H1 (cell line): ENCODE results near the gene ROR1. TPM values are rescaled to one million over a fixed set of nuclear protein-coding genes. Genes with fewer than 3 reads are reported as not detected.

Experiments
- CTCF ChIA-PET: fragments of 300-600 bp; sonication (Branson Sonifier 250); formaldehyde crosslinking; loops from one replicate; lab custom pipeline; 2021; ENCODE audit not compliant: partially characterized antibody; lab: Charles Lee
- POLR2A ChIA-PET: fragments of 300-600 bp; sonication (Branson Sonifier 250); formaldehyde crosslinking; loops from one replicate; lab custom pipeline; 2021; ENCODE audit warnings: inconsistent platforms; ENCODE audit not compliant: partially characterized antibody; lab: Charles Lee
- DNase-seq, 2 experiments: peaks; one replicate each; pipeline versions ENCODE4 v3.0.0 to v3.0.0-alpha.2; 2010 to 2022; ENCODE audit warnings: low spot score in 2 of 2, low read depth in 1 of 2, mixed read lengths in 1 of 2
- FAIRE-seq: peaks from 2 replicates; lab custom pipeline; 2011; peaks lifted over from hg19 to GRCh38; lab: Jason Lieb, UNC
- H2AFZ ChIP-seq: 2 replicates; pipeline ENCODE4 v1.8.1; 2012; ENCODE audit warnings: low read length, inconsistent platforms
- H2AK5ac ChIP-seq: 2 replicates; pipeline ENCODE4 v1.6.1; 2013; ENCODE audit warnings: low read depth, low read length
- H2BK120ac ChIP-seq: replicated peaks from 2 replicates; pipeline ENCODE3; 2013; ENCODE audit warnings: low read depth, low read length, inconsistent platforms
- H2BK12ac ChIP-seq: 2 replicates; pipeline ENCODE4 v1.6.1; 2013; ENCODE audit warnings: low read depth, low read length
- H2BK15ac ChIP-seq: 2 replicates; pipeline ENCODE4 v1.6.1; 2013; ENCODE audit warnings: low read length
- H2BK20ac ChIP-seq: 2 replicates; pipeline ENCODE4 v1.6.1; 2013; ENCODE audit warnings: low read length
- H2BK5ac ChIP-seq: 2 replicates; pipeline ENCODE4 v1.6.1; 2013; ENCODE audit warnings: low read depth, low read length
- H3K14ac ChIP-seq: 2 replicates; pipeline ENCODE4 v1.6.1; 2013; ENCODE audit warnings: inconsistent platforms; ENCODE audit not compliant: insufficient read length
- H3K18ac ChIP-seq: 2 replicates; pipeline ENCODE4 v1.6.1; 2013; ENCODE audit warnings: low read length; ENCODE audit errors: extremely low read depth
- H3K23ac ChIP-seq: 2 replicates; pipeline ENCODE4 v1.6.1; 2013; ENCODE audit warnings: inconsistent platforms; ENCODE audit not compliant: insufficient read length
- H3K23me2 ChIP-seq: 2 replicates; pipeline ENCODE4 v1.6.1; 2013; ENCODE audit warnings: low read depth, low read length
- H3K27ac ChIP-seq: 2 replicates; pipeline ENCODE4 v1.6.1; 2011; ENCODE audit warnings: low read depth, low read length, inconsistent platforms
- H3K27me3 ChIP-seq, 4 experiments: replicated peaks in 1 of 4; 1 replicate in 1 of 4; 2 replicates in 3 of 4; pipeline versions ENCODE4 v1.6.1 to v1.8.1; 2011 to 2013; ENCODE audit warnings: low read length in 3 of 4, mild to moderate bottlenecking in 3 of 4, inconsistent platforms in 2 of 4, mixed read lengths in 2 of 4, moderate library complexity in 1 of 4; ENCODE audit not compliant: control insufficient read depth in 3 of 4, insufficient read depth in 3 of 4; ENCODE audit errors: extremely low read depth in 1 of 4
- H3K36me3 ChIP-seq, 4 experiments: 2 replicates each; pipeline versions ENCODE4 v1.6.1 to v1.8.1; 2011 to 2013; ENCODE audit warnings: mild to moderate bottlenecking in 4 of 4, low read length in 3 of 4, moderate library complexity in 2 of 4, control low read depth in 1 of 4, inconsistent platforms in 1 of 4; ENCODE audit not compliant: insufficient read depth in 4 of 4, control insufficient read depth in 2 of 4
- H3K4ac ChIP-seq: replicated peaks from 2 replicates; pipeline ENCODE3; 2013; ENCODE audit warnings: low read length, low read depth, mixed read lengths, inconsistent platforms; ENCODE audit not compliant: insufficient read length
- H3K4me1 ChIP-seq, 4 experiments: replicated peaks in 1 of 4; 1 replicate in 1 of 4; 2 replicates in 3 of 4; pipeline versions ENCODE4 v1.6.1 to v1.8.1; 2011 to 2013; ENCODE audit warnings: low read length in 3 of 4, inconsistent platforms in 2 of 4, mixed read lengths in 1 of 4; ENCODE audit not compliant: insufficient read depth in 4 of 4, control insufficient read depth in 3 of 4
- H3K4me2 ChIP-seq, 2 experiments: 2 replicates each; pipeline versions ENCODE4 v1.6.1 to v1.8.1; 2011 to 2013; ENCODE audit warnings: low read depth in 2 of 2, low read length in 2 of 2, control low read depth in 1 of 2, inconsistent platforms in 1 of 2, mild to moderate bottlenecking in 1 of 2; ENCODE audit not compliant: insufficient read depth in 1 of 2
- H3K4me3 ChIP-seq, 4 experiments: fragments of 200-600, 300-600 bp in 1 of 4; sonication (generic), shearing (Covaris generic), sonication (Bioruptor Twin) in 1 of 4; 2 replicates each; pipeline versions ENCODE4 v1.5.1 to v1.8.1; 2011 to 2016; ENCODE audit warnings: low read length in 4 of 4, low read depth in 3 of 4, control low read depth in 2 of 4, inconsistent platforms in 2 of 4, mild to moderate bottlenecking in 2 of 4, mixed read lengths in 1 of 4, moderate library complexity in 1 of 4; ENCODE audit not compliant: insufficient read depth in 2 of 4; ENCODE audit errors: extremely low read depth in 1 of 4
- H3K56ac ChIP-seq: replicated peaks from 2 replicates; pipeline ENCODE3; 2013; ENCODE audit warnings: low read depth, mild to moderate bottlenecking, mixed read lengths, low read length, inconsistent platforms; ENCODE audit not compliant: insufficient read length
- H3K79me1 ChIP-seq: 2 replicates; pipeline ENCODE4 v1.6.1; 2013; ENCODE audit warnings: low read depth, low read length, control low read depth
- H3K79me2 ChIP-seq, 2 experiments: 2 replicates each; pipeline versions ENCODE4 v1.6.1 to v1.8.1; 2012 to 2013; ENCODE audit warnings: low read length in 2 of 2, mild to moderate bottlenecking in 2 of 2, inconsistent platforms in 1 of 2; ENCODE audit not compliant: insufficient read depth in 2 of 2, control insufficient read depth in 1 of 2
- H3K9ac ChIP-seq, 4 experiments: replicated peaks in 1 of 4; 1 replicate in 1 of 4; 2 replicates in 3 of 4; pipeline versions ENCODE4 v1.6.1 to v1.8.1; 2011 to 2013; ENCODE audit warnings: low read depth in 3 of 4, low read length in 3 of 4, control low read depth in 2 of 4, mild to moderate bottlenecking in 2 of 4, moderate library complexity in 2 of 4, inconsistent platforms in 1 of 4; ENCODE audit errors: extremely low read depth in 1 of 4
- H3K9me3 ChIP-seq, 2 experiments: 2 replicates each; pipeline versions ENCODE4 v1.6.1 to v1.8.1; 2012 to 2013; ENCODE audit warnings: mild to moderate bottlenecking in 2 of 2, moderate library complexity in 2 of 2, control low read depth in 1 of 2, inconsistent platforms in 1 of 2, low read depth in 1 of 2, low read length in 1 of 2, mixed read lengths in 1 of 2; ENCODE audit not compliant: insufficient read depth in 2 of 2
- H4K20me1 ChIP-seq, 2 experiments: replicated peaks in 1 of 2; 2 replicates each; pipeline versions ENCODE3 to v1.8.1; 2011 to 2013; ENCODE audit warnings: inconsistent platforms in 2 of 2, low read length in 2 of 2, mild to moderate bottlenecking in 1 of 2; ENCODE audit not compliant: insufficient read depth in 2 of 2, control insufficient read depth in 1 of 2
- H4K5ac ChIP-seq: 2 replicates; pipeline ENCODE4 v1.6.1; 2013; ENCODE audit warnings: low read length, low read depth, mixed read lengths, inconsistent platforms; ENCODE audit not compliant: insufficient read length
- H4K8ac ChIP-seq: 2 replicates; pipeline ENCODE4 v1.8.0; 2013; ENCODE audit warnings: mild to moderate bottlenecking, moderate library complexity, low read length, inconsistent platforms; ENCODE audit not compliant: insufficient read depth; ENCODE audit errors: extremely low read depth
- H4K91ac ChIP-seq: replicated peaks from 2 replicates; pipeline ENCODE3; 2013; ENCODE audit warnings: low read length, mixed read lengths, inconsistent platforms; ENCODE audit not compliant: insufficient read length
- BACH1 ChIP-seq: IDR thresholded peaks from 2 replicates; pipeline ENCODE4 v1.6.1; 2012; ENCODE audit warnings: low read length, improper control_type of control experiment
- CBX5 ChIP-seq: fragments of 300-800, 300-1000 bp; sonication (generic); IDR thresholded peaks from 2 replicates; pipeline ENCODE4 v1.7.1; 2016; ENCODE audit warnings: antibody characterized with exemption, low read length, low read depth
- CEBPB ChIP-seq: IDR thresholded peaks from 2 replicates; pipeline ENCODE4 v1.6.1; 2012; ENCODE audit warnings: low read depth, low read length
- EZH2 ChIP-seq: fragments of 200-600 bp; sonication (generic); IDR thresholded peaks from 2 replicates; pipeline ENCODE4 v1.7.1; 2012; ENCODE audit warnings: low read depth, mild to moderate bottlenecking, moderate library complexity, low read length, inconsistent platforms; ENCODE audit not compliant: severe bottlenecking
- GTF2F1 ChIP-seq: IDR thresholded peaks from 2 replicates; pipeline ENCODE4 v1.6.1; 2012; ENCODE audit warnings: low read depth, low read length, improper control_type of control experiment, borderline replicate concordance
- HDAC2 ChIP-seq, 2 experiments: fragments of 300-600 bp in 1 of 2; sonication (generic) in 1 of 2; IDR thresholded peaks; 2 replicates each; pipeline ENCODE4 v1.6.1; 2011 to 2012; ENCODE audit warnings: low read depth in 2 of 2, low read length in 2 of 2, mild to moderate bottlenecking in 2 of 2, moderate library complexity in 2 of 2, borderline replicate concordance in 1 of 2, inconsistent platforms in 1 of 2
- NRF1 ChIP-seq: IDR thresholded peaks from 2 replicates; pipeline ENCODE4 v1.6.1; 2011; ENCODE audit warnings: mild to moderate bottlenecking, low read depth, low read length, improper control_type of control experiment
- POLR2A ChIP-seq, 2 experiments: IDR thresholded peaks; 1 replicate in 1 of 2; 2 replicates in 1 of 2; pipeline ENCODE4 v1.6.1; 2011; ENCODE audit warnings: low read depth in 2 of 2, low read length in 2 of 2, mild to moderate bottlenecking in 2 of 2; ENCODE audit errors: control extremely low read depth in 1 of 2
- SAP30 ChIP-seq: fragments of 300-600 bp; sonication (generic); IDR thresholded peaks from 2 replicates; pipeline ENCODE4 v1.7.1; 2012; ENCODE audit warnings: low read length, moderate library complexity, mild to moderate bottlenecking, inconsistent platforms; ENCODE audit not compliant: insufficient read depth, insufficient replicate concordance
- SIRT6 ChIP-seq: IDR thresholded peaks from one replicate; pipeline ENCODE4 v1.7.1; 2012; ENCODE audit warnings: low read length, inconsistent platforms
- SUZ12 ChIP-seq: fragments of 200-600 bp; sonication (generic); IDR thresholded peaks from 2 replicates; pipeline ENCODE4 v1.6.1; 2012; ENCODE audit warnings: mild to moderate bottlenecking, inconsistent platforms, low read length, moderate library complexity, mixed read lengths
- TAF1 ChIP-seq: IDR thresholded peaks from 2 replicates; pipeline ENCODE4 v1.6.1; 2011; ENCODE audit warnings: mild to moderate bottlenecking, low read depth, low read length
- TCF12 ChIP-seq: IDR thresholded peaks from 2 replicates; pipeline ENCODE4 v1.6.1; 2011; ENCODE audit warnings: low read depth, mild to moderate bottlenecking, low read length
- TEAD4 ChIP-seq: IDR thresholded peaks from 2 replicates; pipeline ENCODE4 v1.6.1; 2012; ENCODE audit warnings: low read depth, low read length, inconsistent platforms, mixed read lengths
- ZNF274 ChIP-seq: IDR thresholded peaks from 2 replicates; pipeline ENCODE4 v1.7.0; 2012; ENCODE audit warnings: low read length, borderline replicate concordance; ENCODE audit errors: extremely low read depth
- WGBS, 2 experiments: shearing (Covaris generic) in 1 of 2; methylation state at CpG; one replicate each; pipeline versions ENCODE4 v1.1.6 to v1.1.7; 2013 to 2015; ENCODE audit warnings: low lambda C conversion rate in 2 of 2, mixed read lengths in 2 of 2, inconsistent platforms in 1 of 2, low coverage in 1 of 2, missing lambda C conversion rate in 1 of 2; ENCODE audit not compliant: insufficient replicate concordance in 2 of 2, insufficient coverage in 1 of 2, insufficient read length in 1 of 2; ENCODE audit errors: extremely low coverage in 1 of 2, missing lambda C conversion rate in 1 of 2; 5-methylcytosine and 5-hydroxymethylcytosine counted together
- polyA plus RNA-seq, 7 experiments: library from polyadenylated mRNA; depleted of rRNA in 3 of 7; stranded (reverse) in 5 of 7; unstranded in 2 of 7; fragments of >200 nt in 5 of 7; fragments of 200-250 nt in 2 of 7; gene quantifications; 1 replicate in 5 of 7; 2 replicates in 1 of 7; 4 replicates in 1 of 7; pipeline versions ENCODE4 v1.2.1 to v1.2.3, GENCODE V29; 2011 to 2013; ENCODE audit warnings: missing spikeins in 2 of 7, mixed read lengths in 2 of 7
- total RNA-seq: library from RNA; stranded (reverse); fragmentation: NEBNext Ultra II Directional; extraction: Animal tissue kit (Norgen Biotek cat#: 25700); gene quantifications from 2 replicates; pipeline ENCODE4 v1.2.1, GENCODE V29; 2021

Gene ROR1
- total and polyA plus RNA-seq, 2 of the 8 experiments (the other 6 are each of a cell fraction or from before 2014, with no cell fraction given), result 33.6 to 73.6 TPM

DNA sequence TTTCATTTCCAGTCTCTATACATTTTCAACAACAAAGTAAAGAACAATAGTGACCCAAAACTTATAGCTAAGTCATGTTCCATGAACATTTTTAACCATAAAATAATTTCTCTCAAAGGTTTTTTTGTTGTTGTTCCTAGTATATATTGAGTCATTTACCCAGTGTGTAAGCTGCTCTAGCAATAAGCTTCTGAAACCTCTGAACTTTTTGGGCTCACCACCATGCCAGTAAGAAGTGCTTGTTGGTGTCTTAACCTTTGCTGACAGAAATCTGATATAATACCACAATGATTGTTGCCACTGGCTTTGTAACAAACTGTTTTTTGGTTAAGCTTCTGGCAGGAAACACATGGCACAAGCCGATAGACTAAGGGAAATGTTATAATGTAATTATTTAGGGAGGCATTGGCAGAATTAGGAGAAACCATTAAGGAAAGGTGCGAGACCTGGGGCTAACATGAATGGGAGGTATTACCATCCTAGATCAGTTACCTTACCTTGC, 377.0 kb downstream of the ROR1 start:
- no peak for DNase-seq
- no peaks in the 10 kb centered on the region for H3K27me3 ChIP-seq
- H3K4me3 ChIP-seq, result no peak overlapping the region
- no peak overlapping the region for H2BK15ac ChIP-seq
- H3K79me1 ChIP-seq, result no peaks in the 10 kb centered on the region; the same call in 1 of the 2 replicates
- no peak overlapping the region for H2AFZ ChIP-seq
- no peak overlapping the region for H3K27ac ChIP-seq
- no peak overlapping the region for H3K4ac ChIP-seq
- H3K9me3 ChIP-seq, result no peaks in the 10 kb centered on the region
- CTCF ChIA-PET, result interaction anchor here (0.6 to 6.1 kb wide), 6 partner anchors 12 to 233 kb away, joined by 3 to 50 read pairs (median 4); no protein-coding TSS in a partner anchor
- H3K23ac ChIP-seq, result no peak overlapping the region
- no peak overlapping the region for H3K9ac ChIP-seq
- peaks cover 0 to 3% (median 2%) of the 10 kb centered on the region in 4 experiments; a peak in 3 of 7 replicates for H3K4me1 ChIP-seq
- no peak for FAIRE-seq
- no peaks in the 10 kb centered on the region for H4K20me1 ChIP-seq
- H2BK120ac ChIP-seq, result no peak overlapping the region
- no peak overlapping the region for H4K8ac ChIP-seq
- POLR2A ChIA-PET, result no interaction called here
- H3K18ac ChIP-seq, result no peak overlapping the region
- no peak overlapping the region for H3K4me2 ChIP-seq
- H4K91ac ChIP-seq, result no peak overlapping the region
- H2BK12ac ChIP-seq, result no peak overlapping the region
- no peaks in the 10 kb centered on the region for H3K23me2 ChIP-seq
- no peak overlapping the region for H2AK5ac ChIP-seq
- H3K36me3 ChIP-seq, result peaks cover 0 to 6% (median 2%) of the 10 kb centered on the region in 4 experiments; a peak in 3 of 8 replicates
- no peak overlapping the region for H3K56ac ChIP-seq
- 96% methylated on average over 2 of the region's 2 CpGs; no CpG with 5 or more reads in 1 of the 2 experiments for WGBS, 2 experiments
- H3K79me2 ChIP-seq, result no peaks in the 10 kb centered on the region
- H2BK20ac ChIP-seq, result no peak overlapping the region
- H4K5ac ChIP-seq, result no peak overlapping the region
- no peak overlapping the region for H3K14ac ChIP-seq
- H2BK5ac ChIP-seq, result no peak overlapping the region
- no peak for TF ChIP-seq SAP30
- TF ChIP-seq TEAD4, result no peak
- TF ChIP-seq EZH2, result no peak
- TF ChIP-seq ZNF274, result no peak
- TF ChIP-seq CBX5, result no peak
- no peak for TF ChIP-seq GTF2F1
- no peak for TF ChIP-seq POLR2A (IDR thresholded peaks at IDR 0.05; ENCODE audit: control extremely low read depth in 1 of 2, low read depth in 2 of 2, low read length in 2 of 2)
- no peak for TF ChIP-seq NRF1
- no peak for TF ChIP-seq CEBPB
- TF ChIP-seq TAF1, result no peak
- no peak for TF ChIP-seq SUZ12
- TF ChIP-seq TCF12, result no peak
- no peak for TF ChIP-seq BACH1
- no peak for TF ChIP-seq SIRT6
- no peak for TF ChIP-seq HDAC2 (IDR thresholded peaks at IDR 0.05; ENCODE audit: borderline replicate concordance in 1 of 2, low read depth in 2 of 2, low read length in 2 of 2)
